ENCODE measurements around the gene ABI3BP. TPM values are rescaled to one million over a fixed set of nuclear protein-coding genes. Genes with fewer than 3 reads are reported as not detected.
A peak's percentile ranks its signal among the peaks of the same experiment; 100 is the strongest.

The ABI3BP gene
- total and polyA plus RNA-seq, 7 donors, result 1.6 to 23.9 (median 6.9) TPM

- peak in 3 of 4 donors; percentile 63 to 83 (median 74) for ATAC-seq
- 23 to 48% (median 30%) methylated on average over 7 of the region's 7 CpGs for WGBS, 3 donors
These were observed 113.1 kb downstream of the ABI3BP start for GRCh38 chr3:100880072-100880471.

GRCh38 chr3:100879195-100879810, 113.9 kb downstream of the ABI3BP start:
- intact Hi-C loops (cut with DNase I), result no loop called here
- peak in 2 of 4 donors; percentile 49 to 67 for ATAC-seq
- Histone ChIP-seq H3K27ac (no peak overlapping the region), H3K36me3 (ENCODE audit: insufficient read depth in 1 of 2, low read depth in 1 of 2) (no peaks in the 10 kb centered on the region), H3K4me3 (no peak overlapping the region), H3K4me1 (no peaks in the 10 kb centered on the region), H3K27me3 (ENCODE audit: insufficient read depth in 3 of 3, low read length in 2 of 3) (no peaks in the 10 kb centered on the region), H3K9me3 (no peaks in the 10 kb centered on the region)
- 16 to 32% (median 22%) methylated on average over 4 of the region's 4 CpGs for WGBS, 3 donors
- TF ChIP-seq CTCF (IDR thresholded peaks at IDR 0.05), result no peak
- no peak for DNase-seq

More at GRCh38 chr3:100880072-100880471, 113.1 kb downstream of the ABI3BP start:
- peak; percentile 18 to 63 for DNase-seq
- Histone ChIP-seq H3K27me3 (ENCODE audit: insufficient read depth in 3 of 3, low read length in 2 of 3) (no peaks in the 10 kb centered on the region), H3K27ac (no peak overlapping the region), H3K36me3 (ENCODE audit: insufficient read depth in 1 of 2, low read depth in 1 of 2) (no peaks in the 10 kb centered on the region), H3K9me3 (no peaks in the 10 kb centered on the region), H3K4me1 (no peaks in the 10 kb centered on the region), H3K4me3 (no peak overlapping the region)
- intact Hi-C loops (cut with DNase I), result no loop called here
- no peak for TF ChIP-seq CTCF (IDR thresholded peaks at IDR 0.05)

GRCh38 chr3:100877286-100877685, 115.9 kb downstream of the ABI3BP start:
- DNase-seq (no peak), ATAC-seq (no peak)
- Histone ChIP-seq H3K27ac (no peak overlapping the region), H3K4me1 (no peaks in the 10 kb centered on the region), H3K36me3 (ENCODE audit: insufficient read depth in 1 of 2, low read depth in 1 of 2) (no peaks in the 10 kb centered on the region), H3K4me3 (no peak overlapping the region), H3K27me3 (ENCODE audit: insufficient read depth in 3 of 3, low read length in 2 of 3) (no peaks in the 10 kb centered on the region), H3K9me3 (no peaks in the 10 kb centered on the region)
- intact Hi-C loops (cut with DNase I), result no loop called here
- WGBS, 3 donors, result 69 to 82% (median 74%) methylated on average over 2 of the region's 2 CpGs
- no peak for TF ChIP-seq CTCF (IDR thresholded peaks at IDR 0.05)

- intact Hi-C loops (cut with DNase I), result no loop called here
- no peak overlapping the region for H3K27ac ChIP-seq
- DNase-seq, result peak in 1 of 2 donors; percentile 21
- TF ChIP-seq CTCF (IDR thresholded peaks at IDR 0.05), result no peak
- no peaks in the 10 kb centered on the region for H3K9me3 ChIP-seq
- WGBS, 3 donors, result 16 to 23% (median 18%) methylated on average over 5 of the region's 5 CpGs
- H3K27me3 ChIP-seq (ENCODE audit: insufficient read depth in 3 of 3, low read length in 2 of 3), result no peaks in the 10 kb centered on the region
- no peak overlapping the region for H3K4me3 ChIP-seq
- no peak for ATAC-seq
- H3K36me3 ChIP-seq (ENCODE audit: insufficient read depth in 1 of 2, low read depth in 1 of 2), result no peaks in the 10 kb centered on the region
- H3K4me1 ChIP-seq, result no peaks in the 10 kb centered on the region
These were observed 118.0 kb downstream of the ABI3BP start for GRCh38 chr3:100875239-100875638.

GRCh38 chr3:100873611-100874010, 119.6 kb downstream of the ABI3BP start:
- ATAC-seq, result no peak
- WGBS, 3 donors, result 89 to 95% (median 90%) methylated on average over 3 of the region's 3 CpGs
- Histone ChIP-seq H3K9me3 (no peaks in the 10 kb centered on the region), H3K4me1 (no peaks in the 10 kb centered on the region), H3K36me3 (ENCODE audit: insufficient read depth in 1 of 2, low read depth in 1 of 2) (no peaks in the 10 kb centered on the region), H3K27me3 (ENCODE audit: insufficient read depth in 3 of 3, low read length in 2 of 3) (no peaks in the 10 kb centered on the region), H3K4me3 (no peak overlapping the region), H3K27ac (no peak overlapping the region)
- no peak for DNase-seq
- TF ChIP-seq CTCF (IDR thresholded peaks at IDR 0.05), result no peak
- intact Hi-C loops (cut with DNase I), result no loop called here

Data from psoas muscle (tissue), 8 donors.